CD4-positive, alpha-beta T cell treated with Interferon alpha-2 for 1 hour (primary cell): Measurements from ENCODE around the gene NR2F1.

Experiments used
- DNase-seq, 2 donors: peaks; one replicate each; pipeline ENCODE4 v3.0.0-alpha.2; 2020 to 2022

NR2F1 gene

GRCh38 chr5:93591323-93591945 is 8.4 kb downstream of the NR2F1 start:
- no peak for DNase-seq

GRCh38 chr5:93592883-93593282 is 9.9 kb downstream of the NR2F1 start:
- DNase-seq, result no peak

GRCh38 chr5:93593476-93594131 is 10.6 kb downstream of the NR2F1 start:
- no peak for DNase-seq

GRCh38 chr5:93594591-93595419 is 11.8 kb downstream of the NR2F1 start:
- DNase-seq, result no peak

- DNase-seq, result no peak
These were observed 12.6 kb downstream of the NR2F1 start for GRCh38 chr5:93595420-93596147.

GRCh38 chr5:93596310-93596675 is 13.3 kb downstream of the NR2F1 start:
- DNase-seq, result no peak

- no peak for DNase-seq
These were observed 13.9 kb downstream of the NR2F1 start for GRCh38 chr5:93596676-93597490.

- no peak for DNase-seq
These were observed 15.3 kb downstream of the NR2F1 start for GRCh38 chr5:93598091-93599000.

- DNase-seq, result no peak
These were observed 16.0 kb downstream of the NR2F1 start for GRCh38 chr5:93599001-93599379.

- DNase-seq, result no peak
These were observed 16.5 kb downstream of the NR2F1 start for GRCh38 chr5:93599399-93600120.

GRCh38 chr5:93600409-93601070 is 17.5 kb downstream of the NR2F1 start:
- DNase-seq, result no peak

- no peak for DNase-seq
These were observed 18.2 kb downstream of the NR2F1 start for GRCh38 chr5:93601071-93601801.

GRCh38 chr5:93601802-93602155 is 18.8 kb downstream of the NR2F1 start:
- DNase-seq, result no peak

- DNase-seq, result no peak
These were observed 19.4 kb downstream of the NR2F1 start for GRCh38 chr5:93602241-93603077.

GRCh38 chr5:93603078-93603792 is 20.2 kb downstream of the NR2F1 start:
- DNase-seq, result no peak

GRCh38 chr5:93603793-93604643 is 21.0 kb downstream of the NR2F1 start:
- no peak for DNase-seq
